DOHH2 (cell line): ENCODE results near the gene RBM15B.

Experiments
- H3F3A ChIP-seq: fragments of 200-600 bp; sonication (generic), shearing (Covaris generic); 2 replicates; pipeline ENCODE4 v1.6.0; 2016; ENCODE audit warnings: antibody characterized with exemption, mild to moderate bottlenecking; ENCODE audit not compliant: control insufficient read depth, insufficient read depth
- H3K27ac ChIP-seq: fragments of 200-600 bp; sonication (generic); 2 replicates; pipeline ENCODE4 v1.5.1; 2014; ENCODE audit warnings: low read depth, mild to moderate bottlenecking, low read length, moderate library complexity
- H3K27me3 ChIP-seq: fragments of 200-600 bp; sonication (generic); 2 replicates; pipeline ENCODE4 v1.6.1; 2014; ENCODE audit warnings: mild to moderate bottlenecking, low read length, mixed read lengths; ENCODE audit not compliant: control insufficient read depth
- H3K36me3 ChIP-seq: fragments of 200-600 bp; sonication (generic); 2 replicates; pipeline ENCODE4 v1.6.1; 2014; ENCODE audit warnings: mild to moderate bottlenecking, low read length, moderate library complexity, mixed read lengths; ENCODE audit not compliant: control insufficient read depth
- H3K4me1 ChIP-seq: fragments of 200-600 bp; sonication (generic); 2 replicates; pipeline ENCODE4 v1.6.1; 2014; ENCODE audit warnings: mild to moderate bottlenecking, low read length, mixed read lengths; ENCODE audit not compliant: control insufficient read depth
- H3K4me2 ChIP-seq: fragments of 200-600 bp; sonication (generic); 2 replicates; pipeline ENCODE4 v1.6.0; 2014; ENCODE audit warnings: mild to moderate bottlenecking, low read length, moderate library complexity
- H3K4me3 ChIP-seq: fragments of 200-600 bp; sonication (generic); 2 replicates; pipeline ENCODE4 v1.5.1; 2014; ENCODE audit warnings: mild to moderate bottlenecking, low read length, mixed read lengths
- H3K79me2 ChIP-seq: fragments of 200-600 bp; sonication (generic); 2 replicates; pipeline ENCODE4 v1.6.1; 2014; ENCODE audit warnings: mild to moderate bottlenecking, low read length, mixed read lengths; ENCODE audit not compliant: control insufficient read depth
- H3K9me2 ChIP-seq: fragments of 200-600 bp; sonication (generic); replicated peaks from 2 replicates; pipeline ENCODE4 v1.6.1; 2014; ENCODE audit warnings: mild to moderate bottlenecking, low read length, mixed read lengths; ENCODE audit not compliant: control insufficient read depth
- H3K9me3 ChIP-seq: fragments of 200-600 bp; sonication (generic); 2 replicates; pipeline ENCODE4 v1.6.1; 2014; ENCODE audit warnings: antibody characterized with exemption, low read length, mixed read lengths; ENCODE audit not compliant: control insufficient read depth, insufficient read depth
- H4K20me1 ChIP-seq: fragments of 200-600 bp; sonication (generic); 2 replicates; pipeline ENCODE4 v1.6.0; 2014; ENCODE audit warnings: low read depth, mild to moderate bottlenecking, antibody characterized with exemption, low read length, moderate library complexity; ENCODE audit not compliant: control insufficient read depth, insufficient read depth
- CTCF ChIP-seq: fragments of 200-600 bp; sonication (generic); IDR thresholded peaks from one replicate; pipeline ENCODE4 v1.5.1; 2014; ENCODE audit warnings: antibody characterized with exemption, mild to moderate bottlenecking, low read depth, low read length; ENCODE audit not compliant: poor library complexity, severe bottlenecking
- EZH2phosphoT487 ChIP-seq: fragments of 200-600 bp; sonication (generic); IDR thresholded peaks from 2 replicates; pipeline ENCODE4 v1.6.1; 2017; ENCODE audit warnings: borderline replicate concordance, mild to moderate bottlenecking, antibody characterized with exemption, low read length, moderate library complexity, mixed read lengths

RBM15B gene

GRCh38 chr3:51396401-51396800 lies 5.3 kb downstream of the RBM15B start:
- no peaks in the 10 kb centered on the region for H3K9me3 ChIP-seq
- peaks cover 27% of the 10 kb centered on the region for H3K4me1 ChIP-seq
- peaks cover 60% of the 10 kb centered on the region for H3K79me2 ChIP-seq
- H3F3A ChIP-seq = peaks cover 24% of the 10 kb centered on the region
- peaks cover 90% of the 10 kb centered on the region for H3K36me3 ChIP-seq
- H4K20me1 ChIP-seq = peaks cover 16% of the 10 kb centered on the region
- H3K27ac ChIP-seq = no peak overlapping the region
- no peaks in the 10 kb centered on the region for H3K27me3 ChIP-seq
- no peak overlapping the region for H3K4me3 ChIP-seq
- TF ChIP-seq CTCF (no peak), EZH2phosphoT487 (no peak)
- no peaks in the 10 kb centered on the region for H3K9me2 ChIP-seq
- no peak overlapping the region for H3K4me2 ChIP-seq

GRCh38 chr3:51397392-51397791 lies 6.3 kb downstream of the RBM15B start:
- peaks cover 12% of the 10 kb centered on the region for H4K20me1 ChIP-seq
- H3K4me2 ChIP-seq = no peak overlapping the region
- no peak overlapping the region for H3K4me3 ChIP-seq
- H3K9me3 ChIP-seq = no peaks in the 10 kb centered on the region
- peaks cover 21% of the 10 kb centered on the region for H3K4me1 ChIP-seq
- peaks cover 50% of the 10 kb centered on the region for H3K79me2 ChIP-seq
- H3K27ac ChIP-seq = no peak overlapping the region
- H3K36me3 ChIP-seq = peaks cover 90% of the 10 kb centered on the region
- TF ChIP-seq EZH2phosphoT487 = no peak
- TF ChIP-seq CTCF = no peak
- H3K27me3 ChIP-seq = no peaks in the 10 kb centered on the region
- peaks cover 24% of the 10 kb centered on the region for H3F3A ChIP-seq
- H3K9me2 ChIP-seq = no peaks in the 10 kb centered on the region

- no peak for TF ChIP-seq EZH2phosphoT487
- TF ChIP-seq CTCF = no peak
- Histone ChIP-seq H3K9me3 (no peaks in the 10 kb centered on the region), H3K4me3 (no peak overlapping the region), H3K79me2 (peaks cover 36% of the 10 kb centered on the region), H3K9me2 (no peaks in the 10 kb centered on the region), H3K4me1 (peaks cover 7% of the 10 kb centered on the region), H3K36me3 (peaks cover 88% of the 10 kb centered on the region), H3F3A (peaks cover 24% of the 10 kb centered on the region), H4K20me1 (no peaks in the 10 kb centered on the region; the same call in 1 of the 2 replicates), H3K27me3 (no peaks in the 10 kb centered on the region), H3K27ac (no peak overlapping the region), H3K4me2 (no peak overlapping the region)
Measured at GRCh38 chr3:51398595-51399310, 7.7 kb downstream of the RBM15B start.
